Activated naive CD8-positive, alpha-beta T cell treated with anti-CD3 and anti-CD28 coated beads, Interleukin-2, amount 10 ng/mL, durations not matched to agents 7 days and 5 days (primary cell): ENCODE measurements around the gene NME3. TPM values are rescaled to one million over a fixed set of nuclear protein-coding genes. Genes with fewer than 3 reads are reported as not detected.
"Not testable (repeated sequence)": the region's sequence is repeated elsewhere in the genome, so short reads cannot be mapped to it uniquely, and the experiment has no call there.

Source experiments
- ATAC-seq: fragments of 150-1000 bp; cut with Tn5 transposase; one replicate; pipeline ENCODE4 v1.10.0; 2021; ENCODE audit warnings: low read depth, moderate library complexity
- POLR2A ChIA-PET: fragments of 350-600 bp; sonication (Branson Sonifier 250); formaldehyde crosslinking; loops from one replicate; lab custom pipeline; 2021; ENCODE audit warnings: antibody characterized with exemption; lab: Charles Lee
- DNase-seq: peaks from one replicate; pipeline ENCODE4 v3.0.0; 2021
- H3K27ac Mint-ChIP-seq: one replicate; pipeline ENCODE4 v1.8.0; 2022; ENCODE audit warnings: mild to moderate bottlenecking, mixed read lengths
- H3K27me3 Mint-ChIP-seq: one replicate; pipeline ENCODE4 v1.8.0; 2022; ENCODE audit warnings: mild to moderate bottlenecking, moderate library complexity, mixed read lengths
- H3K36me3 Mint-ChIP-seq: one replicate; pipeline ENCODE4 v1.8.0; 2021; ENCODE audit warnings: mild to moderate bottlenecking, mixed read lengths
- H3K4me1 Mint-ChIP-seq: one replicate; pipeline ENCODE4 v1.8.0; 2021; ENCODE audit warnings: mixed read lengths
- H3K4me3 Mint-ChIP-seq: one replicate; pipeline ENCODE4 v1.8.0; 2022; ENCODE audit warnings: mild to moderate bottlenecking, moderate library complexity, mixed read lengths
- H3K9me3 Mint-ChIP-seq: one replicate; pipeline ENCODE4 v1.8.0; 2021; ENCODE audit warnings: mixed read lengths
- total RNA-seq, 2 experiments: library from RNA; stranded (reverse); gene quantifications; one replicate each; pipeline ENCODE4 v1.2.3, GENCODE V29; 2021

NME3 gene
- total RNA-seq, 2 experiments from 2014 or later, result 58.1 to 60.9 TPM

GRCh38 chr16:1810106-1810505 is 38.8 kb upstream of the NME3 start:
- ATAC-seq, result no peak
- H3K4me1 Mint-ChIP-seq, result no peaks in the 10 kb centered on the region
- POLR2A ChIA-PET, result no interaction called here
- no peaks in the 10 kb centered on the region for H3K27me3 Mint-ChIP-seq
- DNase-seq, result no peak
- H3K27ac Mint-ChIP-seq, result no peak overlapping the region
- no peaks in the 10 kb centered on the region for H3K9me3 Mint-ChIP-seq
- no peak overlapping the region for H3K4me3 Mint-ChIP-seq
- H3K36me3 Mint-ChIP-seq, result peaks cover 18% of the 10 kb centered on the region

- Mint-ChIP-seq H3K4me1 (no peaks in the 10 kb centered on the region), H3K27me3 (no peaks in the 10 kb centered on the region), H3K27ac (no peak overlapping the region), H3K9me3 (no peaks in the 10 kb centered on the region), H3K36me3 (peaks cover 18% of the 10 kb centered on the region), H3K4me3 (no peak overlapping the region)
- DNase-seq (no peak), ATAC-seq (peak; percentile 18)
- POLR2A ChIA-PET, result no interaction called here
Observed at GRCh38 chr16:1809281-1809801, 38.0 kb upstream of the NME3 start.

GRCh38 chr16:1808691-1809090 is 37.3 kb upstream of the NME3 start:
- H3K27ac Mint-ChIP-seq, result no peak overlapping the region
- POLR2A ChIA-PET, result no interaction called here
- H3K27me3 Mint-ChIP-seq, result no peaks in the 10 kb centered on the region
- no peaks in the 10 kb centered on the region for H3K9me3 Mint-ChIP-seq
- ATAC-seq, result no peak
- no peak for DNase-seq
- peaks cover 18% of the 10 kb centered on the region for H3K36me3 Mint-ChIP-seq
- no peak overlapping the region for H3K4me3 Mint-ChIP-seq
- no peaks in the 10 kb centered on the region for H3K4me1 Mint-ChIP-seq

- POLR2A ChIA-PET, result no interaction called here
- H3K4me1 Mint-ChIP-seq, result no peaks in the 10 kb centered on the region
- DNase-seq (no peak), ATAC-seq (no peak)
- no peak overlapping the region for H3K27ac Mint-ChIP-seq
- no peak overlapping the region for H3K4me3 Mint-ChIP-seq
- no peaks in the 10 kb centered on the region for H3K9me3 Mint-ChIP-seq
- no peaks in the 10 kb centered on the region for H3K27me3 Mint-ChIP-seq
- peaks cover 18% of the 10 kb centered on the region for H3K36me3 Mint-ChIP-seq
Observed at GRCh38 chr16:1807626-1808025, 36.3 kb upstream of the NME3 start.

DNA sequence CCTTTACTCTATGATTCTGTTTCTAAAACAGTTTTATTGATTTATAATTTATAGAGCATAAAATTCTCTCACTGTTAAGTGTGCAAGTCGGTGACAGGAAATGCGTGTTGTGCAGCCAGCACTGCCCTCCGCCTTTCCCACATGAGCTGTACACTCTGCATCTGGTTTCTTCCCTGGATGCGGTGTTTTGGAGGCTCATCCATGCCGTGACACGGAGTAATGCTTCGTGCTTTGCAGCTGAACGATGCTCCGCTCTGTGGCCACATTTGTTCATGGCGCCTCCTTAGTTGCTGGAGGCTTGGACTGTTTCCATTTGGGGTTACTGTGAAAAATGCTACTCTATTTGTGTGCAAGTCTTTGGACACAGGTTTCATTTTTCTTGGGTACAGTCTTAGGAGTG is 29.4 kb upstream of the NME3 start:
- Mint-ChIP-seq H3K27ac (no peak overlapping the region), H3K36me3 (peaks cover 5% of the 10 kb centered on the region), H3K4me3 (no peak overlapping the region), H3K4me1 (no peaks in the 10 kb centered on the region), H3K27me3 (no peaks in the 10 kb centered on the region), H3K9me3 (peaks cover 4% of the 10 kb centered on the region)
- DNase-seq, result no peak
- POLR2A ChIA-PET, result no interaction called here
- no peak for ATAC-seq

GRCh38 chr16:1799263-1799662 is 27.9 kb upstream of the NME3 start:
- H3K27me3 Mint-ChIP-seq, H3K4me3 Mint-ChIP-seq, POLR2A ChIA-PET, H3K27ac Mint-ChIP-seq, H3K9me3 Mint-ChIP-seq, DNase-seq, H3K4me1 Mint-ChIP-seq, ATAC-seq, H3K36me3 Mint-ChIP-seq: not testable (repeated sequence)

- no peaks in the 10 kb centered on the region for H3K4me1 Mint-ChIP-seq
- POLR2A ChIA-PET, result no interaction called here
Observed at GRCh38 chr16:1794908-1795666, 23.7 kb upstream of the NME3 start.

GRCh38 chr16:1794221-1794871 is 23.0 kb upstream of the NME3 start:
- no peak for ATAC-seq
- POLR2A ChIA-PET, result no interaction called here
- Mint-ChIP-seq H3K36me3 (peaks cover 3% of the 10 kb centered on the region), H3K4me3 (no peak overlapping the region), H3K27ac (no peak overlapping the region), H3K9me3 (peaks cover 3% of the 10 kb centered on the region), H3K27me3 (no peaks in the 10 kb centered on the region), H3K4me1 (no peaks in the 10 kb centered on the region)
- DNase-seq, result no peak

More at GRCh38 chr16:1794908-1795666, 23.7 kb upstream of the NME3 start:
- no peaks in the 10 kb centered on the region for H3K27me3 Mint-ChIP-seq
- H3K9me3 Mint-ChIP-seq, result peaks cover 3% of the 10 kb centered on the region
- no peak overlapping the region for H3K4me3 Mint-ChIP-seq
- H3K27ac Mint-ChIP-seq, result no peak overlapping the region
- ATAC-seq, result no peak
- H3K36me3 Mint-ChIP-seq, result peaks cover 3% of the 10 kb centered on the region
- DNase-seq, result peak; percentile 24

DNA sequence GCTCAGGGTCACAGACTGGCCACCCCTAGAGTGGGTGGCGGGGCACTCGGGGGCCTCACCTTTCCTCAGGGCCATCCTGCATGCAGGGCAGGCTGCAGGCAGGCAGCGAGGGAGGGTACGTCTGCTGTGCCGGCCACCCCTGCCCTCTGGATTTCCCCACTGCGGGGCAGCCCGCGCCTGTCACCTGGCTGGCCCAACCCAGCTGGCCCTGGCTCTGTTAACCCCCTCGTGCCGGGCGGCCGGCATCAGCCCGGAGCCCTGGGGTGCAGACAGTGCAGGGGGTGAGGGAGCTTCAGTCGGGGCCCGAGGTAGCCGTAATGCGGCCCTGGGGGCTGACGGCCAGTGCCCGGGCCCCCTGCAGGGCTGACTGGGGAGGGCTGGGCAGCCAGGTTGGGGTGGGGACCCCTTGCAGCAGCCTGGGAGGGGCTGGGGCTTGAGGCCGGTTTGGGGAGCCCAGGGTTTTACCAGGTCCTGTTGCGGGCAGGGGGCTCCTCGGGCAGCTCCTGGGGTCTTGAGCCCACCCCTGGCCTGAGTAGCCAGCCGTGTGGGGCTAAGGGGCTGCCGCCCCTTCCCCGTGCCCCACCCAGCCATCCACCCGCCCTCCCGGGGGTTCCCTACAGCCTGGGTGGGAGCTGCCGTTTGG is 22.4 kb upstream of the NME3 start, which contains the start of gene IGFALS:
IGFALS (minus strand) TSS at position 128 of the 643 bp plus-strand sequence; CDS start at position 75, 53 bp downstream.
- peak; percentile 25 for DNase-seq
- H3K9me3 Mint-ChIP-seq, result no peaks in the 10 kb centered on the region
- no peak for ATAC-seq
- H3K36me3 Mint-ChIP-seq, result peaks cover 4% of the 10 kb centered on the region
- no peaks in the 10 kb centered on the region for H3K27me3 Mint-ChIP-seq
- no peak within 1 kb of the TSS for H3K27ac Mint-ChIP-seq
- no peak within 1 kb of the TSS for H3K4me3 Mint-ChIP-seq
- H3K4me1 Mint-ChIP-seq, result peaks cover 1% of the 10 kb centered on the region
- POLR2A ChIA-PET, result interaction anchor here (1.1 kb wide), 1 partner anchor 9 kb away, joined by 3 read pairs; no protein-coding TSS in a partner anchor

DNA sequence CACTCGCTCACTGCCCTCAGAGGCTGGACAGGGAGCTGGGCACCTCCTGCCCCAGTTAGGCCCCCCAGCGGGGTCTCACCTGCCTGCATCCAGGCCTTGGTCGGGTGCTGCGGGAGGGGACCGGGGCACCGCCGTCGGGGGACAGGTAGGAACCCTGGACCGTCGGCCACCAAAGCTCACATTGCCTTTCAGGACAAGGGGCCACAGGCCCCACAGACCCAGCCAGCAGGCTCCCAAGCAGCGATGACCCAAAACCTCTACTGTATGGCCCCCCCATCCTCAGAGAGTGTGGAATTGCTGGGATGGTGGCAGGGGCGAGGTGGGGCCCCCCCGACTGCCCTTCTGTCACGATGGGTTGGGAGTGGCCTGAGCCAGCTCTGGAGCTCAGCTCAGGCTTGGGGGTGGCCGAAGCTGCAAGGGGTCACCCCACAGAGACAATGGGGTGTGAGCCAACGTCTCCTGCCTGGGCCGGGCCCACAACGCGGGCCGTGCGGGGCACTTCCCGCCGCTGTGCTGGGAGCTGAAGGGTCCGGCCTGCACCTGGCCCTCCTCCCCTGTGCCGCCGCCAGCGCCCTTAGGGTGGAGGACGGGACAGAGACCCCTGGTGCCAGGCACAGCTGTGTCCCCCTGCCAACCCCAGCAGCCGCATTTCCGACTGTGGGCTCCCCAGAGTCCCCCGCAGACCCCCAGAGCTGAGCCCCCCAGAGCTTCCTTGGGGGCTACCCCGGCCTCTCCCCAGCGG is 21.7 kb upstream of the NME3 start:
- POLR2A ChIA-PET, result interaction anchor here (0.5 to 1.1 kb wide), 2 partner anchors 8 to 9 kb away, joined by 3 read pairs; no protein-coding TSS in a partner anchor
- Mint-ChIP-seq H3K27ac (no peak overlapping the region), H3K27me3 (no peaks in the 10 kb centered on the region), H3K36me3 (peaks cover 4% of the 10 kb centered on the region), H3K9me3 (no peaks in the 10 kb centered on the region), H3K4me3 (no peak overlapping the region), H3K4me1 (peaks cover 1% of the 10 kb centered on the region)
- DNase-seq (no peak), ATAC-seq (no peak)

- ATAC-seq (no peak), DNase-seq (peak; percentile 25)
- Mint-ChIP-seq H3K4me1 (peaks cover 1% of the 10 kb centered on the region), H3K27ac (no peak overlapping the region), H3K9me3 (no peaks in the 10 kb centered on the region), H3K27me3 (no peaks in the 10 kb centered on the region), H3K4me3 (no peak overlapping the region), H3K36me3 (peaks cover 3% of the 10 kb centered on the region)
- POLR2A ChIA-PET, result interaction anchor here (1.4 kb wide), 1 partner anchor 10 kb away, joined by 5 read pairs; the partner anchor contains the start of genes NUBP2 and SPSB3
Observed at GRCh38 chr16:1791943-1792812, 20.8 kb upstream of the NME3 start.
